ENCODE data around the gene NDFIP2. TPM values are rescaled to one million over a fixed set of nuclear protein-coding genes. Genes with fewer than 3 reads are reported as not detected.
"Not testable (repeated sequence)": the region's sequence is repeated elsewhere in the genome, so short reads cannot be mapped to it uniquely, and the experiment has no call there.

Gene NDFIP2
- polyA plus RNA-seq, 1 of the 3 experiments (the other 2 are of a cell fraction): 21.4 TPM

GRCh38 chr13:79593641-79594275, 112.8 kb downstream of the NDFIP2 start:
- H2AFZ ChIP-seq (ENCODE audit: low read depth): no peak overlapping the region
- H3F3A ChIP-seq (replicated peaks; ENCODE audit: insufficient read depth): peaks cover 7% of the 10 kb centered on the region
- no peak overlapping the region for H3K9ac ChIP-seq
- WGBS (ENCODE audit: low lambda C conversion rate): 7% methylated on average over 2 of the region's 2 CpGs
- H3K79me2 ChIP-seq (ENCODE audit: insufficient read depth): no peaks in the 10 kb centered on the region
- H3K4me1 ChIP-seq (ENCODE audit: control insufficient read depth in 1 of 2, insufficient read depth in 2 of 2, low read depth in 1 of 2, low read length in 1 of 2): peaks cover 0 to 5% of the 10 kb centered on the region in 2 experiments; a peak in 2 of 4 replicates
- no peak overlapping the region for H3K4me3 ChIP-seq (ENCODE audit: low read depth in 2 of 2, low read length in 1 of 2)
- no peaks in the 10 kb centered on the region for H3K36me3 ChIP-seq (replicated peaks in 1 of 2; ENCODE audit: control insufficient read depth in 1 of 2, insufficient read depth in 2 of 2, low read length in 1 of 2)
- no peaks in the 10 kb centered on the region for H3K9me2 ChIP-seq
- peak; percentile 44 for DNase-seq
- H3K27me3 ChIP-seq (ENCODE audit: insufficient read depth): no peaks in the 10 kb centered on the region
- CTCF ChIA-PET: no interaction called here
- peak; percentile 34; the same call in 1 of the 2 replicates for TF ChIP-seq RCOR1 (IDR thresholded peaks at IDR 0.05; ENCODE audit: low read length)
- no peak for TF ChIP-seq EZH2phosphoT487 (IDR thresholded peaks at IDR 0.05; ENCODE audit: borderline replicate concordance, low read depth)
- peak; percentile 82; the same call in 1 of the 2 replicates for TF ChIP-seq TEAD4 (IDR thresholded peaks at IDR 0.05; ENCODE audit: borderline replicate concordance, insufficient read depth)
- TF ChIP-seq EP300 (IDR thresholded peaks at IDR 0.05; ENCODE audit: borderline replicate concordance in 1 of 2, low read depth in 1 of 2, low read length in 1 of 2): peak; percentile 47 to 86
- TF ChIP-seq POLR2AphosphoS5 (IDR thresholded peaks at IDR 0.05; ENCODE audit: low read depth, low read length): peak; percentile 54; the same call in 1 of the 2 replicates
- peak; percentile 76; the same call in 1 of the 2 replicates for TF ChIP-seq FOSL2 (IDR thresholded peaks at IDR 0.05; ENCODE audit: borderline replicate concordance, low read depth)
- TF ChIP-seq, protein P1, sequence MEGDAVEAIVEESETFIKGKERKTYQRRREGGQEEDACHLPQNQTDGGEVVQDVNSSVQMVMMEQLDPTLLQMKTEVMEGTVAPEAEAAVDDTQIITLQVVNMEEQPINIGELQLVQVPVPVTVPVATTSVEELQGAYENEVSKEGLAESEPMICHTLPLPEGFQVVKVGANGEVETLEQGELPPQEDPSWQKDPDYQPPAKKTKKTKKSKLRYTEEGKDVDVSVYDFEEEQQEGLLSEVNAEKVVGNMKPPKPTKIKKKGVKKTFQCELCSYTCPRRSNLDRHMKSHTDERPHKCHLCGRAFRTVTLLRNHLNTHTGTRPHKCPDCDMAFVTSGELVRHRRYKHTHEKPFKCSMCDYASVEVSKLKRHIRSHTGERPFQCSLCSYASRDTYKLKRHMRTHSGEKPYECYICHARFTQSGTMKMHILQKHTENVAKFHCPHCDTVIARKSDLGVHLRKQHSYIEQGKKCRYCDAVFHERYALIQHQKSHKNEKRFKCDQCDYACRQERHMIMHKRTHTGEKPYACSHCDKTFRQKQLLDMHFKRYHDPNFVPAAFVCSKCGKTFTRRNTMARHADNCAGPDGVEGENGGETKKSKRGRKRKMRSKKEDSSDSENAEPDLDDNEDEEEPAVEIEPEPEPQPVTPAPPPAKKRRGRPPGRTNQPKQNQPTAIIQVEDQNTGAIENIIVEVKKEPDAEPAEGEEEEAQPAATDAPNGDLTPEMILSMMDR (IDR thresholded peaks at IDR 0.05): no peak
- TF ChIP-seq RAD21 (IDR thresholded peaks at IDR 0.05; ENCODE audit: low read length): no peak
- TF ChIP-seq USF1 (IDR thresholded peaks at IDR 0.05; ENCODE audit: borderline replicate concordance, low read depth): no peak
- peak; percentile 98 for TF ChIP-seq TCF12 (IDR thresholded peaks at IDR 0.05)
- TF ChIP-seq RXRA (IDR thresholded peaks at IDR 0.05; ENCODE audit: borderline replicate concordance, low read depth): no peak
- no peak for TF ChIP-seq FOXJ3 (CRISPR knock-in tag; IDR thresholded peaks at IDR 0.05)
- TF ChIP-seq, protein P2, sequence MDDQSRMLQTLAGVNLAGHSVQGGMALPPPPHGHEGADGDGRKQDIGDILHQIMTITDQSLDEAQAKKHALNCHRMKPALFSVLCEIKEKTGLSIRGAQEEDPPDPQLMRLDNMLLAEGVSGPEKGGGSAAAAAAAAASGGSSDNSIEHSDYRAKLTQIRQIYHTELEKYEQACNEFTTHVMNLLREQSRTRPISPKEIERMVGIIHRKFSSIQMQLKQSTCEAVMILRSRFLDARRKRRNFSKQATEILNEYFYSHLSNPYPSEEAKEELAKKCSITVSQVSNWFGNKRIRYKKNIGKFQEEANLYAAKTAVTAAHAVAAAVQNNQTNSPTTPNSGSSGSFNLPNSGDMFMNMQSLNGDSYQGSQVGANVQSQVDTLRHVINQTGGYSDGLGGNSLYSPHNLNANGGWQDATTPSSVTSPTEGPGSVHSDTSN (IDR thresholded peaks at IDR 0.05): peak; percentile 74
- TF ChIP-seq RFX5 (IDR thresholded peaks at IDR 0.05; ENCODE audit: low read length): no peak
- TF ChIP-seq CHD2 (IDR thresholded peaks at IDR 0.05; ENCODE audit: low read length, partially characterized antibody): peak; percentile 35
- TF ChIP-seq SMC3 (IDR thresholded peaks at IDR 0.05; ENCODE audit: low read depth, low read length): no peak
- peak; percentile 78; the same call in 1 of the 2 replicates for TF ChIP-seq NFIC (IDR thresholded peaks at IDR 0.05; ENCODE audit: borderline replicate concordance)
- 0 out of 2 replicates have a peak, but pooled peaks have one; percentile 8 for TF ChIP-seq GATA2 (CRISPR knock-in tag; IDR thresholded peaks at IDR 0.05)
- peak; percentile 28; the same call in 1 of the 2 replicates for TF ChIP-seq FOXM1 (IDR thresholded peaks at IDR 0.05; ENCODE audit: low read depth)
- peak; percentile 82 for TF ChIP-seq JUND (IDR thresholded peaks at IDR 0.05)
- H3K4me2 ChIP-seq: peak overlapping the region; percentile 31; the same call in 1 of the 2 replicates
- H3K27ac ChIP-seq (ENCODE audit: low read depth in 2 of 2, low read length in 1 of 2): peak overlapping the region; percentile 8 to 67
- no peaks in the 10 kb centered on the region for H3K9me3 ChIP-seq
- POLR2A ChIA-PET: no interaction called here
- no peaks in the 10 kb centered on the region for H4K20me1 ChIP-seq (ENCODE audit: insufficient read depth)

- H3K9me2 ChIP-seq; CTCF ChIA-PET; H3K36me3 ChIP-seq (replicated peaks in 1 of 2; ENCODE audit: control insufficient read depth in 1 of 2, insufficient read depth in 2 of 2, low read length in 1 of 2); H3K9ac ChIP-seq; H3K9me3 ChIP-seq; H3K4me1 ChIP-seq (ENCODE audit: control insufficient read depth in 1 of 2, insufficient read depth in 2 of 2, low read depth in 1 of 2, low read length in 1 of 2); H3F3A ChIP-seq (replicated peaks; ENCODE audit: insufficient read depth); H3K4me2 ChIP-seq; POLR2A ChIA-PET; DNase-seq; H3K79me2 ChIP-seq (ENCODE audit: insufficient read depth); H2AFZ ChIP-seq (ENCODE audit: low read depth); H3K27me3 ChIP-seq (ENCODE audit: insufficient read depth); H3K27ac ChIP-seq (ENCODE audit: low read depth in 2 of 2, low read length in 1 of 2); H4K20me1 ChIP-seq (ENCODE audit: insufficient read depth); H3K4me3 ChIP-seq (ENCODE audit: low read depth in 2 of 2, low read length in 1 of 2): not testable (repeated sequence)
- WGBS (ENCODE audit: low lambda C conversion rate): no CpG with 5 or more reads among the region's 33 CpGs
Observed at GRCh38 chr13:79600146-79600545, 119.2 kb downstream of the NDFIP2 start.
